ENCODE data around the gene LRRC2.

DNA sequence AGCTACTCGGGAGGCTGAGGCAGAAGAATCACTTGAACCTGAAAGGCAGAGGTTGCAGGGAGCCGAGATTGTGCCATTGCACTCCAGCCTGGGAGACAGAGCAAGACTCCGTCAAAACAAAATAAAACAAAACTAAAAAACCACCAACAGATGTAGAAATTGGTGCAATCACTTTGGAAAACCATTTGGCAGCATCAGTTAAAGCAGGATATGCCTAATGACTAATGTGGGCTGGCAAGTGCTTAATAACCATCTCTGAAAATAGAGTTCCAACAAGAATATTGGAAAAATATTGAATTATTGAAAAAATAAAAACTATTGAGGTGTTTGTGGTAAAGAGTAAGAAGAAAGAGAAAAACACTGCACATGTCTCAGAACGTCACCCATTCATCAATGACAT, 84.5 kb downstream of the LRRC2 start:
- TF ChIP-seq, protein P1, sequence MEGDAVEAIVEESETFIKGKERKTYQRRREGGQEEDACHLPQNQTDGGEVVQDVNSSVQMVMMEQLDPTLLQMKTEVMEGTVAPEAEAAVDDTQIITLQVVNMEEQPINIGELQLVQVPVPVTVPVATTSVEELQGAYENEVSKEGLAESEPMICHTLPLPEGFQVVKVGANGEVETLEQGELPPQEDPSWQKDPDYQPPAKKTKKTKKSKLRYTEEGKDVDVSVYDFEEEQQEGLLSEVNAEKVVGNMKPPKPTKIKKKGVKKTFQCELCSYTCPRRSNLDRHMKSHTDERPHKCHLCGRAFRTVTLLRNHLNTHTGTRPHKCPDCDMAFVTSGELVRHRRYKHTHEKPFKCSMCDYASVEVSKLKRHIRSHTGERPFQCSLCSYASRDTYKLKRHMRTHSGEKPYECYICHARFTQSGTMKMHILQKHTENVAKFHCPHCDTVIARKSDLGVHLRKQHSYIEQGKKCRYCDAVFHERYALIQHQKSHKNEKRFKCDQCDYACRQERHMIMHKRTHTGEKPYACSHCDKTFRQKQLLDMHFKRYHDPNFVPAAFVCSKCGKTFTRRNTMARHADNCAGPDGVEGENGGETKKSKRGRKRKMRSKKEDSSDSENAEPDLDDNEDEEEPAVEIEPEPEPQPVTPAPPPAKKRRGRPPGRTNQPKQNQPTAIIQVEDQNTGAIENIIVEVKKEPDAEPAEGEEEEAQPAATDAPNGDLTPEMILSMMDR (IDR thresholded peaks at IDR 0.05), result no peak
- no peak for TF ChIP-seq POLR2A (IDR thresholded peaks at IDR 0.05)
- no peak for TF ChIP-seq EP300 (IDR thresholded peaks at IDR 0.05)
